OCI-LY3 (cell line): Measurements from ENCODE around the gene ACTA2.
"Not testable (repeated sequence)": the region's sequence is repeated elsewhere in the genome, so short reads cannot be mapped to it uniquely, and the experiment has no call there.

Source experiments
- CTCF ChIP-seq: fragments of 200-600, 300-600 bp; sonication (generic); IDR thresholded peaks from 2 replicates; pipeline ENCODE4 v1.5.1; 2014; ENCODE audit warnings: antibody characterized with exemption, low read length, low read depth
- EZH2phosphoT487 ChIP-seq: fragments of 200-600 bp; shearing (Covaris generic); IDR thresholded peaks from 2 replicates; pipeline ENCODE4 v1.6.1; 2018; ENCODE audit warnings: antibody characterized with exemption, mixed run types, low read depth

DNA sequence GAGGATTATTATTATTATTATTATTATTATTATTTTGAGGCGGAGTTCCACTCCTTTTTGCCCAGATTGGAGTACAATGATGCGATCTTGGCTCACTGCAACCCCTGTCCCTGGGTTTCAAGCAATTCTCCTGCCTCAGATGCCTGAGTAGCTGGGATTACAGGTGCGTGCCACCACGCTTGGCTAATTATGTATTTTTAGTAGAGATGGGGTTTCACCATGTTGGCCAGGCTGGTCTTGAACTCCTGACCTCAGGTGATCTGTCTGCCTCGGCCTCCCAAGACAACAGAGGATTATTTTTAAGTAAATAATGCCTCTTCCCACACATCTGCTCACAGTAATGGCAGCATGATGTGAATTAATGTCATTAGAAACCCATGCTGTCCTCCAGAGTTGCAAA, 20.5 kb downstream of the ACTA2 start:
- not testable (repeated sequence) for TF ChIP-seq CTCF, EZH2phosphoT487
